GM04503 (cell line): Measurements from ENCODE around the gene NTN5.
"Not testable (repeated sequence)": the region's sequence is repeated elsewhere in the genome, so short reads cannot be mapped to it uniquely, and the experiment has no call there.

ENCODE experiments used
- DNase-seq: peaks from one replicate; pipeline ENCODE4 v3.0.0-alpha.2; 2012; ENCODE audit warnings: low read depth

The NTN5 gene

DNA sequence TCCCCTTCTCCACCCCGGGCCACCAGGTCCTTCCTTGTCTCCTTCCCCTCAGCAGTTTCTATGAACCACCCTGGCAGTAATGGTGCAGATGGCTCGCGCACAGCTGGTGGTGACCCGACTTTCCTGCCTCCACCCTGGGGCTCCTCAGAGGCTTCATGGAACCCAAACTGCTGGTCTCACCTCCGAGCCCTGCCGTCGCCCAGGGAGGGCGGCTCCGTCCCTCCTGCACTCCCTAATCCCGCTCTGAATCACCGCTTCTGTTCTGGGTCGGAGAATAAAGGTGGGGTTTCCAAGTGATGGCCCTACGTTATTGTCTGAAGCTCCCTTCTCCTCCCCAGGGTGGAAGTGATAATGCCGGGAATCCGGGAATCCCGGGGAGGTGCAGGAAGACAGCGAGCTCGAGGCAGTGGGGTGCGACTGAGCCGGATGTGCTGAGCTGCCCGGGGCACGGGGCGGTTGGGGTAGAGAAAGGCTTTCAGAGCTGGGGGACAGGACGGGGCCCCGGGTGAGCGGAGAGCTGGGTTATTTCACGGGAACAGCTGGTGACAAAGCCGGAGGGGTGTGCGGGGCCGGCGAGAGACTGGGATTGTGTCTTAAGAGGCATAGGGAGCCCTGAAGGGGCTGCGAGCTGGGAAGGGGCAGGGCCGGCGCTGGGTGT is 23.7 kb upstream of the NTN5 start:
- DNase-seq, result no peak

DNA sequence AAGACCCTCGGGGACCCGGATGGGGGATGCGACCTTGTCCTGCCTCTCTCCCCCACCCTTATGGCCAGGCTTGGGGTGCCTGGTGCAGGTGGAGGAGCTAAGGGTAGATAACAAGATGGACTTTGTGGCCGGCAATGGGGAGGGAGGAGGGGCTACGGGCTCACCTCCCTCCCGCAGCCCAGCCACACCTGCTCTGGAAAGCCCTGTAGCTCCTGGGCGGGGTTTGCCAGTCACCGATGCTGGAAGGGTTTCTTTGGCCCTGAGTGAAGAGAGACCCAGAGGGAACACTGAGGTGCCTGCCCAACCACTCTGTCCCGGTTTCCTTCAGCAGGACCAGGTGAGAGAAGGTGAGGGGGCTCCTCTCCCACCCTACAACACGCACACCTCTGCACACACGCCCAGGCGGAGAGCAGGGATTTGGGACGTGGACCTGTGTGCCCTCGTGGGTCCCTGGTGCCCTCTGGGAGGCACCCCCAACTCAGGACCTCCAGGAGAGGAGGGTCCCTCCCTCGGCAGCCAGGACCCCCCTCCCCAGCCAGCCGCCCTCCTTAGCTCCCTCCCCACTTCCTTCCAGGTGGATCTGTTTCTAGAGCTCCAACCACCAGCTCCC is 23.0 kb upstream of the NTN5 start, which contains the start of gene FUT2:
TSS of gene FUT2 (plus strand) at position 229 of the 610 bp plus-strand sequence. CDS start 6,986 bp downstream, outside the sequence.
- DNase-seq, result no peak

DNA sequence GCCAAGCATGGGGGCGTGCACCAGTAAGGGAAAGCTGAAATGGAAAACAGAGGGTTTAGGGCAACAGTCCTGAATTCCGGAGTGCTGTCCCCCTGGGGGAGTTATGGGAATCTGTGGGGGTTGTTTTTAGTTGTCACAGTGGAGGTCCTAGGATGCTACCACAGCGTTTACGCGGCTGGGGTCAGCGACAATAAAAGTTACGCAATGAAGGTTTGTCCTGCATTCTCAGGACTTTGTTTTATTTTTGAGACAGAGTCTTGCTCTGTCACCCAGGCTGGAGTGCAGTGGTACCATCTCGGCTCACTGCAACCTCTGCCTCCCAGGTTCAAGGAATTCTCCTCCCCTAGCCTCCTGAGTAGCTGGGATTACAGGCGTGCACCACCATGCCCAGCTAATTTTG is 20.8 kb upstream of the NTN5 start:
- not testable (repeated sequence) for DNase-seq

DNA sequence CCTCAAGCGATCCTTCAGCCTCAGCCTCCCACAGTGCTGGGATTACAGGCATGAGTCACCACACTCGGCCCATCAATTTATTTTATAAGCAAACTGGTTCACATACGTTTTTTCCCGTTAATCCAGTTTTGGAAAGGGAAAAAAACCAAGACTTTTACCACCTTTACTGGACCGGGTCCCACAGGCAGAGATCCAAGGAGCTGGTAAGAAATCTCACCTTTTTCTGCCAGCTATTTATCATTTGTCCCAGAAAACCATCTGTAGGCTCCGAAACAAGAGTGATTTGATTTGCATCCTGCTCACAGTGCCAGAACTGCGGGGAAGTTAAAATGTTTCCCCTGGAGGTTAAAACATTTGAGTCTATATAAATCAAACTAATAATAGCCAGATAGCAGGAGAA is 16.6 kb upstream of the NTN5 start:
- DNase-seq, result no peak

DNA sequence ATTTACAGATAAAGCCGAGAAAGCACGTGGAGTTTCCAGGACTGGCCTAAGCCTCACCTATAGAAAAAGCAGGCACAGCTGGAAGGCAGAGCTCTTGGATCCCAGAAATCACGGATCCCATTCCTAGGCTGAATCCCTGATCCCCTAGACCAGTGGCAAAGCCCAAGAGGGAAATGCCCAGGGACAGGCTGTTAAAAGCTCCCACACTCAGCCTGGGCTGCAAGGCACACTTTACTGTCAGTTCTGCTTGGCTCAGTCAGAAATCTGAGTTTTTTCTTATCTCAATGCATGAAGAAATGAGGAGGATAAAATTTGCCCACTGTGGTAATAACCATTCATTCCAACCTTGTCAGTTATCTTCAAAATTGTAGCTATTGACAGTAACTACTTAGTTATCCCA is 15.0 kb upstream of the NTN5 start:
- no peak for DNase-seq

DNA sequence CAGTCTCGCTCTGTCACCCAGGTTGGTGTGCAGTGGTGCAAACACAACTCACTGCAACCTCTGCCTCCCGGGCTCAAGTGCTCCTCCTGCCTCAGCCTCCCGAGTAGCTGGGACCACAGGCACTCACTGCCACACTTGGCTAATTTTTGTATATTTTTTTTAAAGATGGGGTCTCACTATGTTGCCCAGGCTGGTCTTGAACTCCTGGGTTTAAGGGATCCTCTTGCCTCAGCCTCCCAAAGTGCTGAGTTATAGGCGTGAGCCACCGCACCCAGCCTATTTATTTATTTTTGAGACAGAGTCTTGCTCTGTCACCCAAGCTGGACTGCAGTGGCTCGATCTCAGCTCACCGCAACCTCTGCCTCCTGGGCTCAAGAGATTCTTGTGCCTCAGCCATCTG is 13.8 kb upstream of the NTN5 start:
- not testable (repeated sequence) for DNase-seq

DNA sequence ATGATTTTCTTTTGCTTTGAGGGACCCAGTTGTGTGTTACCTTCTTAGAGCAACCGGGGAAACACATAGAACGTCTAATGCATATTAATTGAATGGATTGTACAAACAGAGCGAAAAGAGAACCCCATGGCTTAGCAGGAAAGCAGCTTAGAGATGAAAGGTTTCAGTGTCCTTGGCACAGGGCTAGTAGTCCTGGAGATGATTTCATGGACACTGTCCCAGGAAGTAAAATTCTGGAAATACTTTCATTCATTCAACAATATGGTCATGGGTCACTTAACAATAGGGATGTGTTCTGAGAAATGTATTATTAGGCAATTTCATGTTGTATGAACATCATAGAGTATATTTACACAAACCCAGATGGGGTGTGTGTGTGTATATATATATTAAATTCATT is 13.3 kb upstream of the NTN5 start:
- no peak for DNase-seq

DNA sequence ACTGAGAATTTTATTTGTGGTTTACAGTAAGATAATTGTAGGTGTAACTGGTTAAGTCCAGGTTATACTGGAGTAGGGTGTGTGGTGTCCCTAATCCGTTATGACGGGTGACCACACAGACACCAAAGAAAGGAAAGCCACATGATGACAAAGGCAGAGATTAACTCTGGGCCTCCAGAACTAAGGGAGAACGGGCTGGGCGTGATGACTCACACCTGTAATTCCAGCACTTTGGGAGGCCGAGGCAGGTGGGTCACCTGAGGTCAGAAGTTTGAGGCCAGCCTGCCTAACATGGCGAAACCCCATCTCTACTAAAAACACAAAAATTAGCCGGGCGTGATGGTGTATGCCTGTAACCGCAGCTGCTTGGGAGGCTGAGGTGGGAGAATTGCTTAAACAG is 12.8 kb upstream of the NTN5 start:
- no peak for DNase-seq

DNA sequence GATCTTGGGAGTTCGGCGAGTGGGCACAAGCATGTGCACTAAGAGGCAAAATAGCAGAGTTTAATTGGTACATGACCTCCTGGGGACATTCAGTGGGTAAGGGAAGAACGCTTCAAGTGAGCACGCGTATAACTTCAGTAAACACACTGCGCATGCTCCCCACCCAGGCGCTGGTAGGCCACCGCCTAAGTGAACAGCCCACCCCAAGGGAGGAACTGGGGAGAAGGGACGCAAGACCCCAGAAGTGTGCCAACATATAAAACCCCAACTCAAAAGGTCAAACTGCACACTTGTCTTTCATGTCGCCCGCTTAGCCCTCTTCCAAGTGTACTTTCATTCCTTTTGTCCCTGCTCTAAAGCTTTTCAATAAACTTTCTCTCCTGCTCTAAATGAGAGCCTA is 10.5 kb upstream of the NTN5 start:
- DNase-seq, result no peak

DNA sequence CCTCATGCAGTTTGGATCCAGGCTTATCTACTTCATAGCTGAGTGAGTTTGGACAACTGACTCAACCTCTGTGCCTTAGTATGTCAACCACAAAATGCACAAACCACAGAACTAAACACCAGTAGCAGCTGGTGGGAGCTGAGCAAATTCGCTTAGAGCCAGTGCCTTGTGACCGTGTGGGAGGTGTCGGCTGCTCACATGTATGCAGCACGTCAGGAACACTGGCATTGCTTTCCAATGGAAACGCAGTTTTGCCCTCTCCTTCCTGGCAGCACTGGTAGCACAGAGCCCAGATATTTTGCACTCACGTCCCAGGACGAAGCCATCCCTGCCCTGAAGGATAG is 8.3 kb upstream of the NTN5 start:
- DNase-seq, result no peak

DNA sequence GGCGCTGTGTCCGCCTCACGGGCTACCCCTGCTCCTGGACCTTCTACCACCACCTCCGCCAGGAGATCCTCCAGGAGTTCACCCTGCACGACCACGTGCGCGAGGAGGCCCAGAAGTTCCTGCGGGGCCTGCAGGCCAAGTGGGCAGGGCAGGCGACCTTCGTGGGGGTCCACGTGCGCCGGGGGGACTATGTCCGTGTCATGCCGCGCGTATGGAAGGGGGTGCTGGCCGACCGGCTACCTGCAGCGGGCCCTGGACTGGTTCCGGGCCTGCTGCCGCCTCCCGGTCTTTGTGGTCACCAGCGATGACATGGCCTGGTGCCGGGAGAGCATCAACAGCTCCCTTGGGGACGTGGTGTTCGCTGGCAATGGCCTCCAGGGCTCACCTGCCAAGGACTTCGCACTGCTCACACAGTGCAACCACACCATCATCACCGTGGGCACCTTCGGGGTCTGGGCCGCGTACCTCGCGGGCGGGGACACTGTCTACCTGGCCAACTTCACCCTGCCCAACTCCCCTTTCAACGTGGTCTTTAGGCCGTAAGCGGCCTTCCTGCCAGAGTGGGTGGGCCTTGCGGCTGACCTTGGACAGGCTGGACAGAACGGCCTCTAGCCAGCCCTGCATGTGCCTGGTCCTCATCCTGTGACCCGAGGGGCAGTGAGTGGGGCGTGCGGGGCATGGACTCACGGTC is 7.8 kb upstream of the NTN5 start:
- no peak for DNase-seq

DNA sequence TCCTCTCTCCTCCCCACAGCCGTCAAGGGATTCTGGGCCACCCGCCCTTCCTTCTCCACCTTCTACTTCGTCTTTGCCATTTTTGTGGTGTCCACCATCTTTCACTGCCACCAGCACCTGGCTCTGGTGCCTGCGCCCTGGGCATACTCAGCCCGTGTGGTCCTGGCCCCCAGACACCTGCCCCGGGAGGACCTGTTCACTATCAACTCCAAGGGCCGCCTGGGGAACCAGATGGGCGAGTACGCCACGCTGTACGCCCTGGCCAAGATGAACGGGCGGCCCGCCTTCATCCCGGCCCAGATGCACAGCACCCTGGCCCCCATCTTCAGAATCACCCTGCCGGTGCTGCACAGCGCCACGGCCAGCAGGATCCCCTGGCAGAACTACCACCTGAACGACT is 7.2 kb upstream of the NTN5 start:
- DNase-seq, result not testable (repeated sequence)

DNA sequence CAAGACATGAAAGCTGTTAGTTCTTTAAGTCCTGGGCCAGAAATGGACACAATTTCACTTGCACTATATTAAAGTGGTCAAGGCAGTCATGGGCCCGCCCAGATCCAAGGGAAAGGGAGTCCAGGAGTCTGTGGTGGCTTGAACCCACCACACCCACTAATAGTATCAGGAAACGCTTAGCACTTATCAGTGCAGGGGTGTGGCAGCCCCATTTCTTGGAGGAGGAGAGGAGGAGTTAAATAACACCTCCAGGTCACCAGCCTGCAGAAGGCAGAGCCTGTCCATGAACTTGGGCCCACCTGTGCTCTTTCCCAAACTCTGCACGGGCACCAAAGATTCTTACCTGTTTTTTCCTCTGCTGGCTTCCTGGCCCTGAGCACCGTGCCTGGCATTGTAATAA is 5.4 kb upstream of the NTN5 start:
- DNase-seq, result no peak

DNA sequence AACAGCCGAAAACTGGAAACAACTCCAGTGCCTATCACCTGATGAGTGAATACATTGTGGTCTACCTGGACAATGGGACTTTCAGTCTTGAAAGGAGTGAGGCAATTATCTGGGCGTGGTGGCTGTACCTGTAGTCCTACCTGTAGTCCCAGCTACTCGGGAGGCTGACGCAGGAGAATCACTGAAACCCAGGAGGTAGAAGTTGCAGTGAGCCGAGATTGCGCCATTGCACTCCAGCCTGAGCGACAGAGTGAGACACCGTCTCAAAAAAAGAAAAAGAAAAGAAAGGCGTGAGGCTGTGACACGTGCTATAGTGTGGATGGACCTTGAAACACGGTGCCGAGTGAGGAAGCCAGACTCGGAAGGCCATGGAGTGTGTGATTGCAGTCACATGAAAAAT is 4.1 kb upstream of the NTN5 start:
- DNase-seq, result no peak

DNA sequence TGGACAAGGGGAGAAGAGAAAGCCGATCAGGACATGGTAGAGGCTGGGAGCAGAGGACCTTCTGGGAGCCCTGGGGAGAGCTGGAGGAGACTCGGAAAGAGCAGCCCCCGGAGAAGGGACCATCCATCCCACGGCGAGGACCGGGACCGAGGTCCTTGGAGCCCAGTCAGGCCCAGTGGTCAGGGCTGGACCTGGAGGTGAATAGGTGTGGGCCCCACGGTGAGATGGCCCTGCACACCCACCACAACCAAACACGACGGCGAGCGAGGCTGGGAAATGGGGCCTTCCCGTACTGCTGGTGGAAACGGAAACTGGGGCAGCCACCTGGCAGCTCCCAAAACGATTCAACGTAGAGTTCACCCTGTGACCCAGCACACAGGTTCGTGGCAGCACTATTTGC is 3.7 kb upstream of the NTN5 start:
- DNase-seq, result no peak

DNA sequence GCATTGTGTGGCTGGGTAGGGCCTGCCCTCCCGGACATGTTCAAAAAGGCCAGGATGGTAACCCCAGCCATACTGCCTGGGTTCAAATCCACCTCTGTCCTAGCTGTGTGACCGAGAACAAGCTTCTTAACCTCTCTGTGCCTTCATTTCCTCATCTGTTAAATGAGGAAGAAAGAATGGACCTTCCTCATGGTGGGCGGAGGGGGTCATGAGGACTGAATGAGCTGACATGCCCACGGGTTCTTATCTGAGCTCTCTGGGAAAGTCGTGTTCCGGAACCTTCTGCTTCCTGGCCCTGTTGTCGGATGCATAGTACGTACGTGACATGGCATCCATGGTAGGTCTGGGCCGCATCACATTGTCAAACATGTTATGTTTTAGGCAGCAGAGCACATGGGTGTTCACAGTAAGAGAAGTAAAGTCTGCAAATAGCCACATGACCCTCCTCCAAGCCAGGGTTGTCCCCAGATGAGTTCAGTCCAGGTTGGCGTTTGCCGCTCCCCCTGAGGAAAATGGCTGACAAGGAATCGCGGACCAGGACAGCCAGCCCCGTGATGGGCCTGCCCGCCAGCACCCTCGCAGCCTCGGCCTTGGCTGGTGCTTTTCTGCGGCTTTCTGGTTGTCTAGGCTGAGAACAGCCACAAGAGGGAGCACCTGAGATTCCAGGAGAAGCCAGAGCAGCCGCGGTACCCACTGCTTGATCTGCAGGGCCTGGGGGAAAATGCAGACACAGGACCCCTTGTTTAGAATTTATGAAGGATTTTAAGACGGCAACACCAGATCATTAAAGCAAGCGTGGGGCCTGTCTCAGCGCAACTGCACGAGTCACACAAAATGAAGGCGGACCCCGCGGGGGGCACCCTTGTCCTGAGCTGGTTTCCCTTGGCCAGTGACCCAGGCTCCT is 2.4 kb upstream of the NTN5 start:
- peak; percentile 23 for DNase-seq

DNA sequence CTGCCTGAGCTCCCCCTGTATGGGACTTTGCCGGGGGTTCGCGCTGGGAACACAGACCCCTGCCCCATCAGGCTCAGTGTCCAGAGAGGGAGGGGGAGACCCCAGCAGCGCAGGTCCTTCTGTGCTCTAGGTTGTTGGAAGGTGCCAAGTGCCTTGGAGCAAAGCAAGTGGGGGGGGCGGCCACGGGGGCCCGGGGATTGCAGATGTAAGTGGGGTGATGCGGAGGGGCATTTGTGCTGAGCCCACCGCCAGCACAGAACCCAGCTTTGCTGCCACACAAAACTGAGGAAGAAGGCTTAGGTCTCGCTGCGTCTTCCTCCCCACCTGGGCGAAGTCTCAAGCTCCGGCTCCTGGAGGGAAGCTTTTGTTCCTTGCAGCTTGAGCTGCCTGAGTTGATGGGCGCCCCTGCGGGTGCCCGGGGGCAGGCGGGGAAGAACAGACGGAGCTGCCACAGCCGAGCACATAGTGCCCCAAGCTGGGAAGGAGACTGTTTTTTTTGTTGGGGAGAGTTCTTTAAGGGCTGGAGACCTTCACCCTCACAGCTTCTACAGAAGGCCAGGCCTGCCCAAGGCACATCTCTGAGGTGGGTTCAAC is 1.5 kb upstream of the NTN5 start:
- DNase-seq, result no peak

DNA sequence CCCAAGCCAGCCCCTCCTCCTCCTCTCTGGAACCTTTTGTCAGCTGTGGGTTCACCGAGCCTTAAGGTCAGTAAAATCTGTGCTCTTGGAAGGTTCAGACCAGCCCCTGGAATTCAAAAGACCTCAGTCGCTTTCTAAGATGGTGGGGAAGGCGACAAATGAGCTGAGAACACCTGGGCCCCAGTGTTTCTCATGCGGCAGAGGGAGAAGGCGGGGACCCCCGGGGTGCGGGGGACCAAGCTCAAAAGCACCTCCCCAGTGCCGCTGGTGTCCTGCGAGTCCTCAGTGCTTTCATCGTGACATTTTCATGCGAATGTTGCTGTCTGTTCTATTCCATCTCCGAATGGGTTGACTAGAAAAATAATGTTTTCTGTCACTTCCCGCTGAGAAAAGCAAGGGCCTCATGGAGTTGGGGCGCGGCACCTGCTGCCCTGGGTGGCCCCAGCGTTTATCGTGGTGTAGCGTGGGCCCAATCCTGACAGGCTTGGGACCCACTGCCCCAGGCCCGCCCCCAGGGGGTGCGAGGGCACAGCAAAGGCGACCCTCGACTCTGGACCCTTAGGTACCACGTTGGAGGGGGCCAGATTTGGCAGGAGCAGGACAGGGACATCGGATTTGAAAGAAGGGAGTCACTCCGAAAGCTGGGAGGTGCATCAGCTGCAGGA is 751 bp upstream of the NTN5 start:
- DNase-seq, result no peak

DNA sequence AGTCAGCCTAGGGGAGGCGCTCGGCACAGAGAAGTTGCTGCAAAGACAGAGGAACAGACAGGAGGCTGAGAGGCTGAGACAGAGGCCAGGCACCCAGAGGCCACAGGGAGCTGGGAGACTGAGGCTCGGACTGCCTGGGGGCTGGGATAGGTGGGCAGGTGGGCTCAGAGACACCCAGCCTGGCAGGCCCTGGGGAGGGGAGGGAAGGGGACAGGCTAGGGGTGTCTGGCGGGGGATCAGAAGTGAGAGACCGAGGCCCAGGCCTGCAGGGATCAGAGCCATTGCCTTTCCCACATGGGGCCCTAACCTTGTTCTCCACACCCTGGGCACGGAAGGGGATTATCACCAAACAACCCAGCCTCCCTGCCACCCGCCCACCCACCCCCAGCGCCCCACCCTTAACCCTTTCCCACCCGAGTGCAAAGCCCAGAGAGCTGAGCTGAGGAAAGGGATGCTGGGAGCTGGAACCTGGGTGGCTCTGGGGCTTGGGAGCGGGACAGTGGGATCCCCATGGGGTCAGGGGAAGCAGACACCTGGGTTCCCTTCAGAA is 1.3 kb downstream of the NTN5 start:
- no peak for DNase-seq

DNA sequence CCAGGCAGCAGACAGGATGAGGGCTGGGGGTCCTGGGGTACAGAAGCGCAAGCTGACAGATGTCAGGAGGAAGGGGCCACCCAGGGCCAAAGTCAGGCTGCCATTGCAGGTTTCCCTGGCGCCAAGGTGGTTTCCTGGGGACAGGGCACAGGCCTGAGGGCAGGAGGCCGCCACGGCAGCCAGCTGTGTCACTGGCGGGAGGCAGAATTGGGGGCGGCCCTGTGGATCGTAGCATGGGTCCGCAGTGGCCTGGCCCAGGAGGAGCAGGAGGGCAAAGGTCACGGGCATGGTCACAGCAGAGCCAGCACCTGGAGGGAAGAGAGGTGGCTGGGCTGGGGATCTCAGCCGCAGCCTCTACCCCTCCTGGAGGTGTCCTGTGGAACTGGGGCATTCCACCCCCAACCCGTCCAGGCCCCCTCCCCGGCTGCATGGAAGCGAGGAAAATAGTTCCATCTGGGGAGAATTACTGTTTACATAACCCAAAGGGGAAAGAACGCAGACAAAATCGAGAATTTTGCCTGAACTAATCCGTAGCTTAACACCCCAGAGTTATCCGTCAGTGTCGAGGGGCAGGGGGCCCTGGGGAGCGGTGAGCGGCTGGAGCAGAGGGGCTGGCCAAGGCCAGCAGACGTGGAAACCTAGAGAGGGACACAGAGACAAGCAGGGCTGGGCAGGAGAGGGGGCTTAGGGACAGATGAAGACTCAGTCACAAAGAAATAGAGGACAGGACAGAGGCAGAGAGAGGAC is 1.9 kb downstream of the NTN5 start:
- DNase-seq, result no peak
